Stimulated activated effector memory CD8-positive, alpha-beta T cell treated with anti-CD3 and anti-CD28 coated beads, Interleukin-12 subunit alpha, Interleukin-12 subunit beta, amount 100 ng/mL, for 72 hours (primary cell): ENCODE data around the gene F8.
"Not testable (repeated sequence)": the region's sequence is repeated elsewhere in the genome, so short reads cannot be mapped to it uniquely, and the experiment has no call there.

Source experiments
- ATAC-seq: fragments of 150-1000 bp; cut with Tn5 transposase; 2 replicates; pipeline ENCODE4 v1.10.0; 2021
- DNase-seq, 2 donors: peaks; one replicate each; pipeline ENCODE4 v3.0.0; 2021 to 2022; ENCODE audit warnings: low spot score in 2 of 2
- H3K27ac Mint-ChIP-seq: one replicate; pipeline ENCODE4 v1.8.0; 2022; ENCODE audit warnings: mild to moderate bottlenecking, mixed read lengths
- H3K36me3 Mint-ChIP-seq: one replicate; pipeline ENCODE4 v1.8.0; 2022; ENCODE audit warnings: mild to moderate bottlenecking, mixed read lengths
- H3K4me1 Mint-ChIP-seq: one replicate; pipeline ENCODE4 v1.8.0; 2022; ENCODE audit warnings: mixed read lengths
- H3K4me3 Mint-ChIP-seq: one replicate; pipeline ENCODE4 v1.8.0; 2022; ENCODE audit warnings: mild to moderate bottlenecking, mixed read lengths
- H3K9me3 Mint-ChIP-seq: one replicate; pipeline ENCODE4 v1.8.0; 2022; ENCODE audit warnings: mixed read lengths

Gene F8

GRCh38 chrX:155009994-155010472, 12.5 kb downstream of the F8 start:
- no peak for ATAC-seq
- no peak for DNase-seq
- Mint-ChIP-seq H3K27ac (no peak overlapping the region), H3K4me1 (no peaks in the 10 kb centered on the region), H3K36me3 (no peaks in the 10 kb centered on the region), H3K9me3 (no peaks in the 10 kb centered on the region), H3K4me3 (no peak overlapping the region)

DNA sequence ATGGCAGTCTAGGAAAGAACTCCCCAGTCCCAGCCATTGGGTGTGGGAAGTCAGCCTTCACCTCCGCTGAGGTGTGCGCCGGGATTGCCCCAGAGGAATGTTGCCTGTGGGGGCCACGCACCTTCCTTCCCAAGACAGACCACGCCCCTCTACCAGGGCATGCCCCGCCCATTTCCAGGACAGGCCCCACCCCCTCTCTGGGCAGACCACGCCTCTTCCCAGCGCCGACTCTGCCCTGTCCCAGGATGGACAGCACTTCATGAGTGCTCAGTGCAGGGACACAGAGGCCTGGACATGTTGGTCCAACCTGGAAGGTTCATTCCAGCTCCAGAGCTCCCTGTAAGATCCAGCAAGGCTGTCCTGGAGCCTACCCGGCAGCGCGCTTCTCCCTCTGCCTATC, 13.9 kb downstream of the F8 start:
- DNase-seq, H3K4me1 Mint-ChIP-seq, H3K36me3 Mint-ChIP-seq, ATAC-seq, H3K9me3 Mint-ChIP-seq, H3K27ac Mint-ChIP-seq, H3K4me3 Mint-ChIP-seq: not testable (repeated sequence)

- H3K4me3 Mint-ChIP-seq, ATAC-seq, H3K4me1 Mint-ChIP-seq, H3K9me3 Mint-ChIP-seq, DNase-seq, H3K27ac Mint-ChIP-seq, H3K36me3 Mint-ChIP-seq: not testable (repeated sequence)
Observed at GRCh38 chrX:155006913-155007671, 15.4 kb downstream of the F8 start.

DNA sequence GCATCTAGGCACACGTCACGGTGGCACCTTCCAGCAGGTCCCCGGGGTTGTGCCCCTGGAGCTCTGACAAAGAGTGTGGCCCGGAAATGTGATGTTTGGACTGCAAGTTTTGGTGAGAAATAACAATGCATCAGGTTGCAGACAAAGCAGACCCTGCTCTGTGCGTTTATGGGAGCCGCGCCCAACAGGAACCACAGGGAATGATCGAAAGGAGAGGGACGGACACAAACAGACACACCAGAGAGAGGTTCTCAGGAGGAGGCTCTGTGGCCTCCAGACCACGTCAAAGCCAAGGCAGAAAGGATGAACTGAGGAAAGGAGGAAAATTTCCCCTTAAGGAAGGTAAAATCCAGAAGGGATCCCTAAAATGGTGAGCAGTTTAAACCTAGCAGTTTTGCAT, 16.1 kb downstream of the F8 start:
- H3K4me3 Mint-ChIP-seq, ATAC-seq, H3K9me3 Mint-ChIP-seq, H3K36me3 Mint-ChIP-seq, H3K4me1 Mint-ChIP-seq, H3K27ac Mint-ChIP-seq, DNase-seq: not testable (repeated sequence)

DNA sequence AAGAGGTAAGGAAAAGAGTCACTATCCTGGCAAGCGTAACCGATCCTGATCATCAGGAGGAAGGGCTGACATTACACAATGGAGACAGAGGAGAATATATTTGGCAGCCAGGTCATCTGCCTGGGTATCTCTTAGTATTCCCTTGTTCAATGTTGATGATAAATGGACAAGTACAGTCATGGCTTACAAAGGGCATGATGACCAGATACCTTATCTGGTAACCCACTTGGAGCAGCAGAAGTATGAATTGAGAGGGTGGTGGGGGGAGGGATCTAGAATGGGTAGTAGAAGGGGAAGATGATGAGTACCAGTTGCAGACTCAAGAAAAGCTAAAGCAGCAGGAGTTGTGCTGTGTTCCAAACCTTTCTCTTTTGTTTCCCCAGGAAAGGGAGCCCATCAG, 17.3 kb downstream of the F8 start:
- H3K9me3 Mint-ChIP-seq, result no peaks in the 10 kb centered on the region

GRCh38 chrX:155001873-155002272, 20.6 kb downstream of the F8 start:
- DNase-seq, result no peak
- Mint-ChIP-seq H3K4me1 (no peaks in the 10 kb centered on the region), H3K4me3 (no peak overlapping the region), H3K36me3 (no peaks in the 10 kb centered on the region), H3K9me3 (no peaks in the 10 kb centered on the region), H3K27ac (no peak overlapping the region)
- peak; percentile 57 for ATAC-seq

More for the DNA sequence above, 17.3 kb downstream of the F8 start:
- H3K4me1 Mint-ChIP-seq, result no peaks in the 10 kb centered on the region
- H3K36me3 Mint-ChIP-seq, result no peaks in the 10 kb centered on the region
- DNase-seq, result no peak
- H3K4me3 Mint-ChIP-seq, result no peak overlapping the region
- ATAC-seq, result no peak
- H3K27ac Mint-ChIP-seq, result no peak overlapping the region

DNA sequence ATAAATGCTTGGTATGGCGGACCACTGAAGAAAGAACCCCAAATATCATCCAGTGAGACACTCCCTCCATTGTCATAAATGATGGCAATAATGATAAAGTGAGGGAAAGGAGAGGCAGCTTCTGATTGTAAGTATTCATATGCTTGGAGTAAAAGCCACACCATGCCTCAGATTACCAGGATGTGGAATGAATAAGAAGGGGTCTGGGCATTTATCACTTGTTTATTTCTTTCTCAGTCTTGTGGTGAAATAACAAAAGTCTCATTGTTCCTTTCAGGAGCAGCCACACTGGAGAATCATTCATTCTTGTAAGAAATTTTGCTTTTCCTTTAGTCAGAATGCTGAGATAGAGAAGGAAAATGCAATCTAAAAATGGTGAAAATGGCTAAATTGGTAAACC, 21.7 kb downstream of the F8 start:
- H3K9me3 Mint-ChIP-seq, result no peaks in the 10 kb centered on the region
- no peak overlapping the region for H3K27ac Mint-ChIP-seq

GRCh38 chrX:154998204-154998880, 24.2 kb downstream of the F8 start:
- no peaks in the 10 kb centered on the region for H3K4me1 Mint-ChIP-seq
- DNase-seq (no peak), ATAC-seq (no peak)
- no peak overlapping the region for H3K4me3 Mint-ChIP-seq
- no peaks in the 10 kb centered on the region for H3K36me3 Mint-ChIP-seq
- no peak overlapping the region for H3K27ac Mint-ChIP-seq
- no peaks in the 10 kb centered on the region for H3K9me3 Mint-ChIP-seq

More for the DNA sequence above, 21.7 kb downstream of the F8 start:
- ATAC-seq, result no peak
- no peaks in the 10 kb centered on the region for H3K36me3 Mint-ChIP-seq
- no peak overlapping the region for H3K4me3 Mint-ChIP-seq
- DNase-seq, result no peak
- no peaks in the 10 kb centered on the region for H3K4me1 Mint-ChIP-seq

- ATAC-seq (no peak), DNase-seq (no peak)
- Mint-ChIP-seq H3K4me3 (no peak overlapping the region), H3K9me3 (no peaks in the 10 kb centered on the region), H3K4me1 (peaks cover 10% of the 10 kb centered on the region), H3K36me3 (no peaks in the 10 kb centered on the region), H3K27ac (no peak overlapping the region)
Observed at GRCh38 chrX:154991476-154991875, 31.0 kb downstream of the F8 start.

DNA sequence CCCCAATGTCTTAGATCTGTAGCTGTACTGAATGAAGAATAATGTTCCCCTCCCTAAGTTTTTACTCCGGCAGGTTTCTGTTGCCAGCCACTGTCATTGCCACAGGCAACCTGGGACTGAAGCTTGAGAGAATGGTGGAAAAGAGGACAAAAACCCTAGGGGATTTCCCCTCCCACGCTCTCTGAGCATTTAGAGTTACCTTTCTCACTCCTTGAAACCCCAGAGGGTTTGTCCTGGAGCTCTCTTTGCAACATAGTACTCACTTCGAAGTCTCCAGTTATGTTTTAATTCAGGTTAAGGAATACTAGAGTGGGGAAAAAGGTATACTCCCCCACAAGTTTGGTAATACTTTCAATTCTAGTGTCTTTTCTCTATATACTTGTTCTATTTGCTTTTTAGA, 31.5 kb downstream of the F8 start:
- ATAC-seq (no peak), DNase-seq (no peak)
- H3K36me3 Mint-ChIP-seq, result no peaks in the 10 kb centered on the region
- no peaks in the 10 kb centered on the region for H3K9me3 Mint-ChIP-seq
- H3K27ac Mint-ChIP-seq, result no peak overlapping the region
- H3K4me1 Mint-ChIP-seq, result peaks cover 10% of the 10 kb centered on the region
- no peak overlapping the region for H3K4me3 Mint-ChIP-seq

GRCh38 chrX:154990496-154990895, 32.0 kb downstream of the F8 start:
- Mint-ChIP-seq H3K27ac (no peak overlapping the region), H3K4me1 (peaks cover 10% of the 10 kb centered on the region), H3K36me3 (no peaks in the 10 kb centered on the region), H3K4me3 (no peak overlapping the region), H3K9me3 (no peaks in the 10 kb centered on the region)
- ATAC-seq (peak; percentile 36), DNase-seq (no peak)

DNA sequence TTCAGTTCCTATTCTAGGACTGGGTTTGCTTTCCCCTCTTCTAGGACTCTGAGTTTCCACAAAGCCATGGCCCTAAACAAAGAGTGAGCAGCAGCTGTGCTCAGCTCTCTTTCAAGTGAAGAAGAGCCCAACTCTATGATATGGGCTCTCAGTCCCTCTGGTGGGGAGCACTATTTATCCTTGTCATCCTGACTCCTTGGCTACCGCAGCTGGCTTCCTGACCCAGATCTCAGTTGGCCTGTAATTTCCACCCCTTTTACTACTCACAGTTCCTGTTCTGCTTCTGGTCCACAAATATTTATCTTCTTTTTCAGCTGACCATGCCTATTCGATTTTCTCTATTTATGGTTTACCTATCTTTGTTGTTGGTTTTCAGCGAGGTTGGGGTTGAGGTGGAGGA, 33.8 kb downstream of the F8 start:
- peaks cover 10% of the 10 kb centered on the region for H3K4me1 Mint-ChIP-seq
- no peaks in the 10 kb centered on the region for H3K36me3 Mint-ChIP-seq
- no peak overlapping the region for H3K4me3 Mint-ChIP-seq

GRCh38 chrX:154987940-154988339, 34.6 kb downstream of the F8 start:
- ATAC-seq (no peak), DNase-seq (no peak)
- Mint-ChIP-seq H3K27ac (no peak overlapping the region), H3K36me3 (no peaks in the 10 kb centered on the region), H3K9me3 (no peaks in the 10 kb centered on the region), H3K4me1 (peaks cover 10% of the 10 kb centered on the region), H3K4me3 (no peak overlapping the region)

More for the DNA sequence above, 33.8 kb downstream of the F8 start:
- Mint-ChIP-seq H3K27ac (no peak overlapping the region), H3K9me3 (no peaks in the 10 kb centered on the region)
- ATAC-seq, result no peak
- DNase-seq, result no peak

DNA sequence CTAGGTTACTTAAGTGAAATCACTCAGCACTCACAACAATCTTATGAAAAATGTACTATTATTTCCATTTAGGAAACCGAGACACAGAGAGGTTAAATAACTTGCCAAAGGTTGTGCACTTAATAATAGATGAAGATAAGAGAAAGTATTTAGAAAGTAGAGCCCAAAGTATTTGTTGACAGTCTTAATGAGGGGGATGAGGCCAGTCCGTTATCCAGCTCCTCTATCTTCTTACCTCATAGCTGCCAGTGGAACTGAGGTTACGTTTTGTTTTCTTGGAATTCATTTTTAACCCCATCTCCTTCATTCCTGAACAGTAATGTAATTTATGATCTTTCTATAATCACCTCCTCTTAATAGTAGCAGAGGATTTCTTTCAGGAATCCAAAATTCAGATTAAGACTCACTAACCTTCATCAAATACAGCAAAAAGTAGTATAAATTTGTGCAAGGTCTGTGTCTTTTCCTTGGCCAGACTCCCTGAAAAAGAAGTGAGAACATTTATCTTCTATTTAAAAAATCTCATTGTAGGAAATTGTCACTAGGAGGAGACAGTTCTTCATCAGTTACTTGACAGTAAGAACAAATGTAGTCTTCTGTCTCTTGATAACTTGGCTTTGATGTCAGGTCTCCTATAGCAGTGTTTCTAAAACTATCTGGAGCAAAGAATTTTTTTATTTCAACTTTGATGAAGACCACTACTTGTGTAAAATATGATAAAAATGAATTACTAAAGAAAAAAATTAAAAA, 35.5 kb downstream of the F8 start:
- peaks cover 10% of the 10 kb centered on the region for H3K4me1 Mint-ChIP-seq
- no peaks in the 10 kb centered on the region for H3K36me3 Mint-ChIP-seq
- DNase-seq (no peak), ATAC-seq (no peak)
- H3K9me3 Mint-ChIP-seq, result no peaks in the 10 kb centered on the region
- no peak overlapping the region for H3K27ac Mint-ChIP-seq
- no peak overlapping the region for H3K4me3 Mint-ChIP-seq

GRCh38 chrX:154981116-154981411, 41.5 kb downstream of the F8 start:
- no peak for ATAC-seq
- H3K4me3 Mint-ChIP-seq, result peak overlapping the region; percentile 62
- H3K4me1 Mint-ChIP-seq, result peaks cover 9% of the 10 kb centered on the region
- H3K27ac Mint-ChIP-seq, result peak overlapping the region; percentile 65
- DNase-seq, result no peak
- H3K36me3 Mint-ChIP-seq, result no peaks in the 10 kb centered on the region
- no peaks in the 10 kb centered on the region for H3K9me3 Mint-ChIP-seq
